SK-N-MC (cell line): ENCODE measurements around the gene TNRC6B.

ENCODE experiments used
- EZH2 ChIP-seq: fragments of 200-600 bp; sonication (generic); IDR thresholded peaks from one replicate; pipeline ENCODE4 v1.6.1; 2017; ENCODE audit warnings: antibody characterized with exemption
- FOXP2 ChIP-seq: optimal IDR thresholded peaks from 2 replicates; pipeline ENCODE3; 2011; ENCODE audit warnings: mild to moderate bottlenecking, moderate library complexity; ENCODE audit not compliant: insufficient read depth; ENCODE audit errors: extremely low read length, control extremely low read depth
- POLR2AphosphoS5 ChIP-seq: IDR thresholded peaks from 2 replicates; pipeline ENCODE4 v1.6.1; 2012; ENCODE audit warnings: mild to moderate bottlenecking, low read depth, low read length, borderline replicate concordance

- TF ChIP-seq EZH2: no peak
- TF ChIP-seq POLR2AphosphoS5: no peak
- TF ChIP-seq FOXP2: no peak
Observed at GRCh38 chr22:40216041-40216756, 38.5 kb downstream of the TNRC6B start.
